Stimulated activated CD8-positive, alpha-beta memory T cell treated with anti-CD3 and anti-CD28 coated beads, Interleukin-12 subunit alpha, Interleukin-12 subunit beta, amount 100 ng/mL, for 1 hour (primary cell): ENCODE results near the gene GIMAP7.
"Not testable (repeated sequence)": the region's sequence is repeated elsewhere in the genome, so short reads cannot be mapped to it uniquely, and the experiment has no call there.

Experiments used
- DNase-seq: peaks from one replicate; pipeline ENCODE4 v3.0.0-alpha.2; 2020; ENCODE audit warnings: low read depth

GIMAP7 gene

GRCh38 chr7:150514748-150515222 is at the start of gene GIMAP7:
Gene GIMAP7, plus strand, starts transcription at chr7:150514872. Its CDS starts 5,103 bp downstream, at chr7:150519975.
- DNase-seq = peak; percentile 36

- DNase-seq = no peak
These were observed 49.7 kb upstream of the GIMAP7 start for GRCh38 chr7:150464962-150465361.

- DNase-seq = no peak
These were observed 49.3 kb upstream of the GIMAP7 start for GRCh38 chr7:150465414-150465813.

- no peak for DNase-seq
These were observed 48.2 kb upstream of the GIMAP7 start for GRCh38 chr7:150466477-150466876.

GRCh38 chr7:150468241-150468640 is 46.4 kb upstream of the GIMAP7 start:
- DNase-seq = no peak

GRCh38 chr7:150471886-150472285 is 42.8 kb upstream of the GIMAP7 start:
- DNase-seq = no peak

GRCh38 chr7:150473902-150474301 is 40.8 kb upstream of the GIMAP7 start:
- no peak for DNase-seq

GRCh38 chr7:150476285-150476684 is 38.4 kb upstream of the GIMAP7 start:
- no peak for DNase-seq

- no peak for DNase-seq
These were observed 37.6 kb upstream of the GIMAP7 start for GRCh38 chr7:150476819-150477631.

GRCh38 chr7:150479023-150479716 is 35.5 kb upstream of the GIMAP7 start:
- DNase-seq = no peak

GRCh38 chr7:150481186-150481920 is 33.3 kb upstream of the GIMAP7 start:
- DNase-seq = no peak

- no peak for DNase-seq
These were observed 32.8 kb upstream of the GIMAP7 start for GRCh38 chr7:150481922-150482321.

- DNase-seq = not testable (repeated sequence)
These were observed 31.2 kb upstream of the GIMAP7 start for GRCh38 chr7:150483514-150483913.

GRCh38 chr7:150484071-150484470 is 30.6 kb upstream of the GIMAP7 start:
- DNase-seq = not testable (repeated sequence)

- no peak for DNase-seq
These were observed 27.0 kb upstream of the GIMAP7 start for GRCh38 chr7:150487625-150488024.

- DNase-seq = no peak
These were observed 24.9 kb upstream of the GIMAP7 start for GRCh38 chr7:150489782-150490181.

GRCh38 chr7:150493442-150493841 is 21.2 kb upstream of the GIMAP7 start:
- DNase-seq = not testable (repeated sequence)

GRCh38 chr7:150502519-150502918 is 12.2 kb upstream of the GIMAP7 start:
- no peak for DNase-seq

GRCh38 chr7:150503155-150503554 is 11.5 kb upstream of the GIMAP7 start:
- DNase-seq = no peak

- no peak for DNase-seq
These were observed 11.1 kb upstream of the GIMAP7 start for GRCh38 chr7:150503581-150503980.

GRCh38 chr7:150507947-150508602 is 6.6 kb upstream of the GIMAP7 start:
- DNase-seq = no peak

- no peak for DNase-seq
These were observed 3.6 kb upstream of the GIMAP7 start for GRCh38 chr7:150511048-150511447.
